Measurements from ENCODE around the gene ADNP2.

Gene ADNP2

GRCh38 chr18:80188643-80189530 is 79.8 kb downstream of the ADNP2 start:
- no peak for TF ChIP-seq POU6F1 (CRISPR knock-in tag; IDR thresholded peaks at IDR 0.05; ENCODE audit: borderline replicate concordance, low read depth)
- no peak for TF ChIP-seq GLIS3 (CRISPR knock-in tag; IDR thresholded peaks at IDR 0.05)
- no peak for TF ChIP-seq RARB (CRISPR knock-in tag; IDR thresholded peaks at IDR 0.05)
- no peak for TF ChIP-seq TOX (CRISPR knock-in tag; IDR thresholded peaks at IDR 0.05; ENCODE audit: borderline replicate concordance)
- no peak for TF ChIP-seq TSHZ2 (CRISPR knock-in tag; IDR thresholded peaks at IDR 0.05)
- TF ChIP-seq ZNF8 (CRISPR knock-in tag; IDR thresholded peaks at IDR 0.05): no peak
- TF ChIP-seq CSRNP3 (CRISPR knock-in tag; IDR thresholded peaks at IDR 0.05): no peak
- no peak for TF ChIP-seq ISL1 (CRISPR knock-in tag; IDR thresholded peaks at IDR 0.05)
- no peak for TF ChIP-seq PATZ1 (CRISPR knock-in tag; IDR thresholded peaks at IDR 0.05; ENCODE audit: borderline replicate concordance)
- no peak for TF ChIP-seq OSR1 (CRISPR knock-in tag; IDR thresholded peaks at IDR 0.05)
- no peak for TF ChIP-seq ZNF565 (CRISPR knock-in tag; conservative IDR thresholded peaks at IDR 0.05; ENCODE audit: low read depth)
- ATAC-seq: no peak

- TF ChIP-seq SNAI2 (CRISPR knock-in tag; IDR thresholded peaks at IDR 0.05): no peak
- TF ChIP-seq ZFP30 (CRISPR knock-in tag; IDR thresholded peaks at IDR 0.05): no peak
- TF ChIP-seq TCF4 (CRISPR knock-in tag; IDR thresholded peaks at IDR 0.05; ENCODE audit: borderline replicate concordance): no peak
- no peak for TF ChIP-seq TOX (CRISPR knock-in tag; IDR thresholded peaks at IDR 0.05; ENCODE audit: borderline replicate concordance)
- TF ChIP-seq GLIS3 (CRISPR knock-in tag; IDR thresholded peaks at IDR 0.05): no peak
- TF ChIP-seq ZNF70 (CRISPR knock-in tag; IDR thresholded peaks at IDR 0.05): no peak
- no peak for TF ChIP-seq PATZ1 (CRISPR knock-in tag; IDR thresholded peaks at IDR 0.05; ENCODE audit: borderline replicate concordance)
- TF ChIP-seq ARNTL (CRISPR knock-in tag; IDR thresholded peaks at IDR 0.05; ENCODE audit: borderline replicate concordance, low read depth): no peak
- TF ChIP-seq CREB5 (CRISPR knock-in tag; IDR thresholded peaks at IDR 0.05; ENCODE audit: low read depth): no peak
- no peak for TF ChIP-seq PPARA (CRISPR knock-in tag; IDR thresholded peaks at IDR 0.05; ENCODE audit: borderline replicate concordance)
- no peak for TF ChIP-seq POU6F1 (CRISPR knock-in tag; IDR thresholded peaks at IDR 0.05; ENCODE audit: borderline replicate concordance, low read depth)
- TF ChIP-seq TSHZ2 (CRISPR knock-in tag; IDR thresholded peaks at IDR 0.05): no peak
- TF ChIP-seq ESRRG (CRISPR knock-in tag; IDR thresholded peaks at IDR 0.05): no peak
- no peak for TF ChIP-seq CSRNP3 (CRISPR knock-in tag; IDR thresholded peaks at IDR 0.05)
- TF ChIP-seq ZNF565 (CRISPR knock-in tag; conservative IDR thresholded peaks at IDR 0.05; ENCODE audit: low read depth): no peak
- ATAC-seq: no peak
Measured at GRCh38 chr18:80189531-80189865, 80.4 kb downstream of the ADNP2 start.
